Measurements from ENCODE around the gene EQTN. TPM values are rescaled to one million over a fixed set of nuclear protein-coding genes. Genes with fewer than 3 reads are reported as not detected.

EQTN gene
- not detected in 5 replicates for total RNA-seq (2022; extraction: Qiagen RNA extraction; ENCODE audit: low read depth)

GRCh38 chr9:27297050-27297449 lies at the start of gene EQTN:
Gene EQTN (minus strand): TSS chr9:27297150. CDS start chr9:27297055, 95 bp downstream.

Other genes with a start within 250 kb of the EQTN start
- 0.05 to 0.15 TPM (median 0.07 TPM) in 5 replicates for gene TEK, start 187.9 kb downstream of the EQTN start, total RNA-seq (2022; extraction: Qiagen RNA extraction; ENCODE audit: low read depth)
- gene IFNK, start 227.1 kb upstream of the EQTN start, total RNA-seq (2022; extraction: Qiagen RNA extraction; ENCODE audit: low read depth), result not detected in 5 replicates
- 6.9 to 9.4 TPM (median 7.9 TPM) in 5 replicates for gene MOB3B, start 232.7 kb upstream of the EQTN start, total RNA-seq (2022; extraction: Qiagen RNA extraction; ENCODE audit: low read depth)

Data from A549 treated with DMSO at 1 μM for 4 hours (cell line).